HG03108 (cell line): ENCODE data around the gene PPP2R2C.

ENCODE experiments used
- ATAC-seq: cut with Tn5 transposase; IDR thresholded peaks from one replicate; pipeline ENCODE4 v1.9.1; 2021; ENCODE audit warnings: moderate library complexity; ENCODE audit not compliant: unreplicated experiment

PPP2R2C gene

GRCh38 chr4:6368096-6368495 lies 104.3 kb downstream of the PPP2R2C start:
- no peak for ATAC-seq

DNA sequence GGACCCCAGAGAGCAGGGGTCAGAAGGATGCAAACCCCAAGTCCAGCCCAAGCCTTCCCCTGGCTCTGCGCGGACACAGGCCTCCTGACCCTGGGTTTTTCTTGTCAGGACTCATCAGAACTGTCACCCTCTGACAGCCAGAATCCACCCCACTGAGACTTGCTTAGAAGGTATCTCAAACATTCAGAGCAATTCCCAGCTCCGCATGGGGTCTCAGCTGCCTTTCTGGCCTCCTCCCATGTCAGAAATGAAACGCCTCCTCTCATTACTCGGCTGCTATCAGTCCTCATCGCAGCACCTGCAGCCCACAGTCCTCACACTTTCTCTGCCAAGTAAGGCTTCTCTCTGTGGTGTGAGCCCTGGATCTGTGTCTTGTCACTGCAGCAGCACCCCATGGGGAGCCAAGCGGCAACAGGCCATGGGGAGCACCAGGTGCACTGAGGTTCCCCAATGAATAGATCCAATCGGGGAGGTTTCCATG lies 105.0 kb downstream of the PPP2R2C start:
- ATAC-seq: no peak

DNA sequence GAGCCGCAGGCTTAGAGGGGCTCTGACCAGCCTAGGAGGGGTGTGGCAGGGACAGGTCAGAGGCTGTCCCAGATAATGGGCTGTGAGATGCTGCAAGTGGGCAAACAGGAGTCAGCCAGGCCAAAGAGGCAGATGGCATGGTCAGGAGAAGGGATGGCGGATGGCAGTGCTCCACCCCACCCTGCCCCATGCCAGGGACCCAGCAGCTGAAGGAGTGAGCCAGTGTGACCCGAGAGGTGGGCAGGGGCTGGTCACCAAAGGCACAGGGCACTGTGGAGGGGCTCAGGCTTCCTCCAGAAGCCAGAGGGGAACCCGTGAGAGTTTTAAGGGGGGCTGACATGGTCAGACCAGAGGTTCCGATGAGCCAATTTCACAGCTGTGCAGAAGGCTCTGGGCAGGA lies 105.8 kb downstream of the PPP2R2C start:
- ATAC-seq: no peak

DNA sequence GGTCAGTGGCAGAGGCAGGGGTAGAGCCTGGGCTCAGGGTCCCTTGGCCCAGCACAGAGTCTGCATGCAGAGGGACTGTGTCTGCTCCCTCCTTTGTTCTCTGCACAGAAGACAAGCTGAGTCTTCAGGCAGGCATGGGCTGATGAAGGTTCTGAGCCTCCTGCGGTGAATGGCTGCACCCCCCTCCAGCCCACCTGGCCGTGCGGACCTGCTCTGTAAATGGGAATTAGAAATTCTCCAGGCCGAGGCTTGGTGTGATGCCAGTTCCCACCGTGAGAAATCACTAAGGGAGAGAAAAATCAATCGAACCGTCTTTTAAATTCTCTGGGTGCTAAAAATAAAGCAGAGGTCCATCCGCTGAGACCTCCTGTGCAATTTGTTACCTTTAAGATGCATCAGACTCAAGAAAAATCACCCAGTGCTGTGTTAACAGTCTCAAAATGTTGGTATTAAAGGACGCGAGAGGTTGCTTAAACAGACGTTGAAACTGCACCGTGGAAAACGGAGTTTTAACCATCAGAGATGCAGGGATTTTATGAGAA lies 106.8 kb downstream of the PPP2R2C start:
- no peak for ATAC-seq

DNA sequence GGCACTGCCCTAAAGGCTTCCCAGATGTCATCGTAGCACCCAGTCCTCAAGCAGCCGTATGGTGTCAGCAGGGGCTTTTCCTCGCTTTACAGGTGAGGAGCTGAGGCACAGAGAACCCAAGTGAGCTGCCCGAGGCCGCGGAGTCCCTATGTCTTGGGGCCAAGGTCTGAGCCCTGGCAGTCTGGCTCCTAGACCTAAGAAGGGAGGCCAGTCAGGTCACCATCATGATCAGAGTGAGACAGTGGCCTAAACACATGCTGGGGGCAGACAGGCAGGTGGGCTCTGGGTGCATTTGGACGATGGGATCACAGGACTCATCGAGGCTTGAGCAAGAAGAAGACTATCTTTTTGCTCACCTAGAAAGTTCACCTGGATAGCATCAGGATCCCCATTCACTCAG lies 107.8 kb downstream of the PPP2R2C start:
- no peak for ATAC-seq

GRCh38 chr4:6364146-6364545 lies 108.3 kb downstream of the PPP2R2C start:
- ATAC-seq: no peak

DNA sequence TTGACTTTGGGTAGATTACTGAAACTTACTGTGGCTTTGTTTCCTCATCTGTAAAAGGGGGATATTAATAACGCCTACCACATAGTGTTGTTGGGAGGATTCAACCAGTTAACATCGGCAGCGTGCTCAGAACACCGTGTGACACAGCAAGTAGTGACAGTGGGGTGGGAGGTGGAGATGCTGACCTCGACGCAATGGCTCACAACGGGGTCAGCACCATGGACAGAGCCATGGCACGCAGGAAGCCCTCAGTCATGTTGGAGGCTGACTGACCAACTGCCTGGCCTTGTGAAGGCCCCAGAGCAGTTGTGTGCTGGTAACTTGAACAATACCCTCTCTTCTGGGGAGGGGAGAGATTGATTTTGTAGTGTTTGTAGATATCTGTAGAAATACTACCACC lies 109.5 kb downstream of the PPP2R2C start:
- ATAC-seq: no peak

- ATAC-seq: no peak
Measured at GRCh38 chr4:6362243-6362885, 110.0 kb downstream of the PPP2R2C start.

GRCh38 chr4:6361076-6361784 lies 111.2 kb downstream of the PPP2R2C start:
- no peak for ATAC-seq

DNA sequence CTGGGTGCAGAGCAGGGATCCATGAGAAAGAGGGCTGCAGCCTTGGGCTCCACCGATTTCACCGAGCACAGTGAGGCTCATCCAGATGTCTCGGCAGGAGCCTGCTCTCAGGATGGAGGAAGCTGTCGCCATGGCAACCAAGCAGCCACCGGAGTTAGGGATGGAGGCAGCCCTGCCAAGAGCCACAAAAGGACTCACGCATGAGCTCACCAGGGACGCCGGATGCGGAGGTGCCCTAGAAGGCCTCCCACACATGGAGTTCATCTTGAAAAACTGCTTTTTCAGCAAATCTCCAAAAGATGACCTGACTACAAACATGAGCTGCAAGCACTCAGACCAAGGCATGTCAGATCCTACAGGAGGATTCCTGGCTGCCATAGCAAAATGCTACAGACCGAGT lies 112.0 kb downstream of the PPP2R2C start:
- ATAC-seq: no peak

DNA sequence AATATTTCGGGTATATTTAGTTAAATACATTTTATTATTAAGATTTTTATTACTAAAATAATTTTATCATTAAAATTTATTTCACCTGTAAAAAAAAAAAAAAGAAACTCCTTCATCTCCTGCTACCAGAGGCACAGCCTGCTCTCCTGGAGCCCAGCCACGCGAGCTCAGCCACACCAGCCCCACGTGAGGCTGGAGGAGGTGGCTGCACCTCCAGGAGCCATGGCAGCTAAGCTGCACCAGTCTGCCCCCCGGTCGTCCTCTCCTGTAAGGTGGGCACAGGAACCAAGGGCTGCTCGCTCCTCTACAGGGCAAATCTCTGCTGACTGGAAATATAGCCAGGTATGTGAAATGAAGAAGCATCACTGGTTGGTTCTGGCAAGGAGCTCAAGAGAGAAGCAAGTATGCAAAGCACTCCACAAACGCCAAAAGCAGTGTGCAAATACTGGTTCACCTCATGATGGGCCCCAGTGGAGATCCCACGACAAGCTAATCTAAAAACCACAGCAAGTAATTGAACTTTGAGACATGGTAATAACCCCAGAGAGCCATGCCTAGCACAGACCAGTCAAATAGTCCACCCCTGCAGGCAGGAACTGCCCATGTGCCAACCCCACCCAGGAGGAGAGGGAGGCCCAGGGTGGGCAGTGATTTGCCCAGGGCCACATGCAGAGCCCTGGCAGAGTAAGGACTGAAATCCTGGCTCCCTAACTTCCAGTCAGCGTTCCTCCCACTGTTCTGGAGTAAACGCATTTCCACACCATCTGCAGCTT lies 112.7 kb downstream of the PPP2R2C start:
- ATAC-seq: no peak

DNA sequence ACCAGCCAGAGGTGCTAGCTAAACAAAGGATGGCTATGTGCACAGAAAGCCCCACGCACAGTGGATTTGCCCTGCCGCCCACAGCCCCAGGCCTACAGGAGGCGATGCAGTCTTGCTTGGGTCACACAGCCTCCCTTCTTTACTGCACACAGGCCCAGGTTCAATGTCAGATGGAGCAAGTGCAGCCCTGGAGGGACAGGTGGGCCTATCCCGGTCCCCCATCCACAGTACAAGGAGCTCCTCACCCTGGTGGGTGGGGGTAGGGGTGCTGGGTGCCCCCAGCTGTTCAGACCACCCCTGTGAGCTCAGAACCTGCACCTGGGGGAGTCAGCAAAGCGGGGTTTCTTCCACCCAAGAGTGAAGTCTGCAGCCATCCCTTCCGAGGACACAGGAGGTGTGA lies 114.9 kb downstream of the PPP2R2C start:
- ATAC-seq: no peak

- ATAC-seq: no peak
Measured at GRCh38 chr4:6356076-6356560, 116.3 kb downstream of the PPP2R2C start.

- no peak for ATAC-seq
Measured at GRCh38 chr4:6355052-6355451, 117.4 kb downstream of the PPP2R2C start.

- no peak for ATAC-seq
Measured at GRCh38 chr4:6354626-6355025, 117.8 kb downstream of the PPP2R2C start.

DNA sequence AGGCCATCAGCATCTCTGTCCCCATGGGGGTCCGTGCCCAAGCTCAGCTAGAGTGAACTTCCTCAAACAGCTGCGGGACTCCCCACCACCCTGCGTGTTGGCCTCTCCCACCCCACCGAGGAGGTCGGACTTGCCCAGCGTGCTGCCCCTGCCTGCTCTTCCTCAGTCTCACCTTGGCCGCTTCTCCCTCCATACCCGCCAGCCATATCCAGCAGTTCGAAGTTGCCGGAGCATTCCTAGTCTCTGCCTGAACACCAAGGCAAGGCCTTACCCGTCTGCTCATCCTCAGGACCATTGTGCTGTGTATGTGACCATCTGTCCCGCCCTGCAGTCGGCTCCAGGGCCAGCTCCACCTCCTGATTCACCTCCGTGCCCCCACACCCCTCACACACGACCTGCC lies 118.3 kb downstream of the PPP2R2C start:
- ATAC-seq: no peak

- ATAC-seq: no peak
Measured at GRCh38 chr4:6352031-6352692, 120.3 kb downstream of the PPP2R2C start.

DNA sequence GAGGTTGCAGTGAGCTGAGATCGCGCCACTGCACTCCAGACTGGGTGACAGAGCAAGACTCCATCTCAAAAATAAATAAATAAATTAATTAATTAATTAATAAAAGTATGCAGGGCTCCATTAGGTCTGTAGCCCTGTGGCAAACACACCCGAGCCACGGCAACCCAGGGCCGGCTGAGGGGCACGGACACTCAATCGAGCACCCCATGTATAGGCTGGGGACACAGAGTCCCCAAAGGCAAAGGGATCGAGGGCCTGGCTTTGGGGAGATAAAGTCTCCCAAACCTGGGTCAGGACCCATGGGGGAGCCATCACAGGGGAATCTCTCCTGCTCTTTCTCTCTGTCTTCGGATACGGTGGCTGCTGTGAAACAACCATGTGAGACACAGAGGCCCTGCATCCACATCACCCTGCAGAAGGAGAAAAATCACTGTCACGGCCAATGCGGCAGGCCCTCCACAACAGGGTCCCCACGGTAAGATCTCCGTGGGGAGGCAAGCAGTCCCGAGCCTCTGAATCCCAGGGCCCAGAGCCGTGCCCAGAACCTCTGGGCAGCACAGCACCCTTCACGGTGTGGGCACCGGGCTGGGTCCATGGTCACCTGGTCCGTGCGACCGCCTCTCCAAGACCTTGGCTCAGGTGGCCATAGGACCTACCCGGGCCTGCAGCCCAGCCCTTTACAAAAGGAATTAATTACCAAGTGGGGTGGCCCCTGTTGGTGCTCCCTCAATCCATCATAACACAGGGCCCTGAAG lies 121.0 kb downstream of the PPP2R2C start:
- no peak for ATAC-seq

- ATAC-seq: no peak
Measured at GRCh38 chr4:6350646-6351045, 121.8 kb downstream of the PPP2R2C start.

GRCh38 chr4:6349896-6350603 lies 122.4 kb downstream of the PPP2R2C start:
- no peak for ATAC-seq
